ENCODE measurements around the gene CKB. TPM values are rescaled to one million over a fixed set of nuclear protein-coding genes. Genes with fewer than 3 reads are reported as not detected.

Gene CKB
- total RNA-seq, 4 donors from 2014 or later = 190 to 373 (median 266) TPM

- intact Hi-C loops (cut with DNase I) = no loop called here
Measured at GRCh38 chr14:103495854-103496253, 26.8 kb downstream of the CKB start.

DNA sequence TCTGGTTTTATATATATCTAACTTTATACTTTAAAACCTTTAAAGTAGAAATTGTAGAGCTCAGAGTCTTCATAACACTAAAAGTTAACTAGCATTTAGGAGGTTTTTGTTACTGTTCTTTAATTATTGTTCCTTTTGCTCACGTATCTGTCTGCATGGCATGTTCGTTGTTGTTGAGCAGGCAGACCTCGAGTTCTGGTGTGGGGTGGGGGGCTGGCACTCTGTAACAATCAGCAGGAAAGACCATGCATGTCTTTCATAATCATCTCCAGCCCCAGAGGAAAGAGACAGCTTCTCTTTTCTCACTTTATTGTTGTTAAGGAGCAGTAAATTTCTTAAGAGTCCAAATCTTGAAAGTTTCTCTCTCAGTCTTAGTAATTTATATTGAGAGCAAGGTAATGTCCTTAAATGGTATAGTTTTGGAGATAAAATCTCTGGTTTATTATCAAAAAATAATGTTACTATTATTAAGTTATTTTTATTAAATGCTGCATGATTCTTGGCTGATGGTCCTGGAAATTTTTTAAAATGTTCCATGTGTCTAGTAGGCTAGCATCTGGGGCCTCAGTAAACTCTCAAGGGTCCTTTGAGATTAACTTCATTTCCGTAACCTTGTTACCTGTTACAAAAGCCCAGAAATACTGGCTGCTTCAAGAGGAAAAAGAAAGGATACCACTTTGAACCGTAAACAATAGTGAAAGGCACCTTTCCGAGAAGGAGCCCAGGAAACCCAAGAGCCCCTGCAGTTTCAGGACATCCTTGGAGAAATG is 30.3 kb downstream of the CKB start:
- no peak for DNase-seq
- TF ChIP-seq POLR2A (IDR thresholded peaks at IDR 0.05) = no peak
- TF ChIP-seq, protein P1, sequence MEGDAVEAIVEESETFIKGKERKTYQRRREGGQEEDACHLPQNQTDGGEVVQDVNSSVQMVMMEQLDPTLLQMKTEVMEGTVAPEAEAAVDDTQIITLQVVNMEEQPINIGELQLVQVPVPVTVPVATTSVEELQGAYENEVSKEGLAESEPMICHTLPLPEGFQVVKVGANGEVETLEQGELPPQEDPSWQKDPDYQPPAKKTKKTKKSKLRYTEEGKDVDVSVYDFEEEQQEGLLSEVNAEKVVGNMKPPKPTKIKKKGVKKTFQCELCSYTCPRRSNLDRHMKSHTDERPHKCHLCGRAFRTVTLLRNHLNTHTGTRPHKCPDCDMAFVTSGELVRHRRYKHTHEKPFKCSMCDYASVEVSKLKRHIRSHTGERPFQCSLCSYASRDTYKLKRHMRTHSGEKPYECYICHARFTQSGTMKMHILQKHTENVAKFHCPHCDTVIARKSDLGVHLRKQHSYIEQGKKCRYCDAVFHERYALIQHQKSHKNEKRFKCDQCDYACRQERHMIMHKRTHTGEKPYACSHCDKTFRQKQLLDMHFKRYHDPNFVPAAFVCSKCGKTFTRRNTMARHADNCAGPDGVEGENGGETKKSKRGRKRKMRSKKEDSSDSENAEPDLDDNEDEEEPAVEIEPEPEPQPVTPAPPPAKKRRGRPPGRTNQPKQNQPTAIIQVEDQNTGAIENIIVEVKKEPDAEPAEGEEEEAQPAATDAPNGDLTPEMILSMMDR (IDR thresholded peaks at IDR 0.05) = no peak
- intact Hi-C loops (cut with DNase I) = no loop called here
- Histone ChIP-seq H3K4me3 (replicated peaks in 1 of 3) (no peak overlapping the region), H3K9me3 (no peaks in the 10 kb centered on the region), H3K27me3 (no peaks in the 10 kb centered on the region), H3K4me1 (no peaks in the 10 kb centered on the region), H3K27ac (no peak overlapping the region), H3K36me3 (peaks cover 25 to 28% of the 10 kb centered on the region in 2 donors)
- WGBS, 2 donors = 76 to 80% methylated on average over 6 of the region's 6 CpGs

More at GRCh38 chr14:103495854-103496253, 26.8 kb downstream of the CKB start:
- Histone ChIP-seq H3K27ac (no peak overlapping the region), H3K36me3 (peaks cover 14 to 28% of the 10 kb centered on the region in 2 donors), H3K4me1 (peaks cover 6 to 9% of the 10 kb centered on the region in 2 donors), H3K27me3 (no peaks in the 10 kb centered on the region), H3K9me3 (no peaks in the 10 kb centered on the region), H3K4me3 (replicated peaks in 1 of 3) (no peak overlapping the region)
- DNase-seq = no peak
- 53 to 64% methylated on average over 2 of the region's 2 CpGs for WGBS, 2 donors
- TF ChIP-seq, protein P1 (IDR thresholded peaks at IDR 0.05) = no peak
- no peak for TF ChIP-seq POLR2A (IDR thresholded peaks at IDR 0.05)

GRCh38 chr14:103491691-103492090 is 30.9 kb downstream of the CKB start:
- TF ChIP-seq, protein P1 (IDR thresholded peaks at IDR 0.05) = no peak
- TF ChIP-seq POLR2A (IDR thresholded peaks at IDR 0.05) = no peak
- Histone ChIP-seq H3K4me1 (no peaks in the 10 kb centered on the region), H3K36me3 (peaks cover 26 to 30% of the 10 kb centered on the region in 2 donors), H3K27ac (no peak overlapping the region), H3K4me3 (replicated peaks in 1 of 3) (no peak overlapping the region), H3K9me3 (no peaks in the 10 kb centered on the region), H3K27me3 (no peaks in the 10 kb centered on the region)
- intact Hi-C loops (cut with DNase I) = no loop called here
- 82 to 85% methylated on average over 10 of the region's 10 CpGs for WGBS, 2 donors
- no peak for DNase-seq

- DNase-seq = no peak
- no peak for TF ChIP-seq POLR2A (IDR thresholded peaks at IDR 0.05)
- TF ChIP-seq, protein P1 (IDR thresholded peaks at IDR 0.05) = no peak
- H3K36me3 ChIP-seq = peaks cover 13 to 21% of the 10 kb centered on the region in 2 donors
- H3K9me3 ChIP-seq = no peaks in the 10 kb centered on the region
- no peaks in the 10 kb centered on the region for H3K4me1 ChIP-seq
- H3K27ac ChIP-seq = no peak overlapping the region
- H3K4me3 ChIP-seq (replicated peaks in 1 of 3) = no peak overlapping the region
- intact Hi-C loops (cut with DNase I) = no loop called here
- H3K27me3 ChIP-seq = no peaks in the 10 kb centered on the region
- 81 to 90% methylated on average over 2 of the region's 2 CpGs for WGBS, 2 donors
Measured at GRCh38 chr14:103489621-103490020, 33.0 kb downstream of the CKB start.

GRCh38 chr14:103488960-103489359 is 33.7 kb downstream of the CKB start:
- Histone ChIP-seq H3K36me3 (peaks cover 12 to 18% of the 10 kb centered on the region in 2 donors), H3K9me3 (no peaks in the 10 kb centered on the region), H3K27me3 (no peaks in the 10 kb centered on the region), H3K4me3 (replicated peaks in 1 of 3) (no peak overlapping the region), H3K27ac (no peak overlapping the region), H3K4me1 (no peaks in the 10 kb centered on the region)
- TF ChIP-seq, protein P1 (IDR thresholded peaks at IDR 0.05) = no peak
- no peak for TF ChIP-seq POLR2A (IDR thresholded peaks at IDR 0.05)
- 87 to 90% methylated on average over 2 of the region's 2 CpGs for WGBS, 2 donors
- no peak for DNase-seq
- intact Hi-C loops (cut with DNase I) = no loop called here
